ENCODE data around the gene PRRG3. TPM values are rescaled to one million over a fixed set of nuclear protein-coding genes. Genes with fewer than 3 reads are reported as not detected.

Gene PRRG3
- total RNA-seq, 6 donors from 2014 or later = 0.20 to 4.1 (median 0.21) TPM; not detected in 2

- TF ChIP-seq POLR2AphosphoS5 (IDR thresholded peaks at IDR 0.05) (no peak), CTCF (IDR thresholded peaks at IDR 0.05) (peak; percentile 64 to 87 (median 76))
- H3K4me3 ChIP-seq = no peak overlapping the region
- 10 to 29% methylated on average over 4 to 22 of the region's 22 CpGs for WGBS, 2 donors
- peak; percentile 73 to 95 for ATAC-seq (ENCODE audit: low FRiP score in 2 of 2)
- H3K27ac ChIP-seq = no peak overlapping the region
- no peaks in the 10 kb centered on the region for H3K9me3 ChIP-seq
- peak; percentile 51 to 55 for DNase-seq
- no peaks in the 10 kb centered on the region for H3K36me3 ChIP-seq
- H3K4me1 ChIP-seq = peaks cover 0 to 8% (median 0%) of the 10 kb centered on the region in 4 donors
- no peaks in the 10 kb centered on the region for H3K27me3 ChIP-seq
Measured at GRCh38 chrX:151753313-151754046, 58.2 kb downstream of the PRRG3 start.

DNA sequence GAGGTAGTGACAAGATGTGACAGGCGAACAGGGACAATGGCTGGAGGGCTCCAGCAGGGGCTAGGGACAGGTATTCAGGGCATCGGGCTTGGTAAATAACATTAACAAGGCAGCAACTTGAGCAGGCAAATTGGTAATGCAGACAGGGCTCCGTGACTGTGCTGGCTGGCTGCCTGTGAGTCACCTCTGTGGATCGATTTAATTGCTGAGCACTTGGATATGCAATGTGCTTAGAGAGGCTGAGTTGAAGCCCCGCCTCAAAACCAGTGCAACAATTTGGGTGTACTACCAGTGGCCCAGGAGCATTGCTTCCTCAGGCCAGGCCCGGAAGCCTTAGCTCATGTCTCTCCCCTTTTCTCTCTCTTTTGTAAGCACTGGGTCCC is 58.8 kb downstream of the PRRG3 start:
- ATAC-seq (ENCODE audit: low FRiP score in 2 of 2) = peak in 1 of 2 donors; percentile 69
- H3K27me3 ChIP-seq = no peaks in the 10 kb centered on the region

DNA sequence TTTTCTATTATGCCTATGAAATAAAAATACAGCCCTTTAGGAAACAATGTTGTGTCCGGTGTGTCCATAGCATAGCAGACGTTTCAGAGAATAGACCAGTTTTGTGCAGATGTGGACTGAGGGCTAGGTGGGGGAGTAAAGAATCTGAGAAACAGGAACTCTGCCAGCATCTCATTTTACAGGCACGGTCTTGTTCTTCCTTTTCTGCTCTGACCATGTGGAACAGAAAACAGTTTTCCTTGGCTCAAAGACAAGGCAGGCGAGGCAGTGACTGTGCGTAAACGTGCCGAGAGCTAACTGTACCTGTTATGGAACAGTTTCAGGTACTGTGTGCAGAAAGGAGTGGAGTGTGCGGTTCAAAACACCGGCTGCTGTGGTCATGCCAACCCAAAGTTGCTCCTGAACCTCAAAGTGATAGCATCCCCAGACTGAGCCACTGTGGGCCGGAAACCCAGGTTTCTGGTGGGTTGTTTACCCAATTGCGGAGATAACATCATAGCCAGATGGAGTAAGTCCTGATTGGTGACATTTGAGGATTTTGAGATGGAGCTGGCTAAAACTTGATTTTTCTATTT is 59.5 kb downstream of the PRRG3 start:
- DNase-seq (no peak), ATAC-seq (ENCODE audit: low FRiP score in 2 of 2) (no peak)
- Histone ChIP-seq H3K27me3 (no peaks in the 10 kb centered on the region), H3K27ac (no peak overlapping the region), H3K36me3 (no peaks in the 10 kb centered on the region), H3K4me1 (peaks cover 0 to 8% (median 0%) of the 10 kb centered on the region in 4 donors), H3K9me3 (no peaks in the 10 kb centered on the region), H3K4me3 (no peak overlapping the region)
- 66 to 71% methylated on average over 4 to 11 of the region's 11 CpGs for WGBS, 2 donors
- TF ChIP-seq POLR2A (IDR thresholded peaks at IDR 0.05) (no peak), EP300 (IDR thresholded peaks at IDR 0.05) (no peak), POLR2AphosphoS5 (IDR thresholded peaks at IDR 0.05) (no peak), CTCF (IDR thresholded peaks at IDR 0.05) (no peak)

More for the DNA sequence above, 58.8 kb downstream of the PRRG3 start:
- H3K9me3 ChIP-seq = no peaks in the 10 kb centered on the region
- no peaks in the 10 kb centered on the region for H3K36me3 ChIP-seq
- TF ChIP-seq POLR2AphosphoS5 (IDR thresholded peaks at IDR 0.05) (no peak), POLR2A (IDR thresholded peaks at IDR 0.05) (no peak), CTCF (IDR thresholded peaks at IDR 0.05) (no peak), EP300 (IDR thresholded peaks at IDR 0.05) (no peak)
- no peak overlapping the region for H3K4me3 ChIP-seq
- no peak overlapping the region for H3K27ac ChIP-seq
- DNase-seq = no peak
- 70 to 82% methylated on average over 4 to 6 of the region's 6 CpGs for WGBS, 2 donors
- H3K4me1 ChIP-seq = peaks cover 0 to 8% (median 0%) of the 10 kb centered on the region in 4 donors

Other genes starting within 250 kb of the PRRG3 start
- not detected for gene PASD1, start 131.8 kb upstream of the PRRG3 start, total RNA-seq
- gene FATE1, start 20.6 kb downstream of the PRRG3 start, total RNA-seq = under 1 TPM in 1 of 6 donors, not detected in 5; 0.88 TPM
- not detected for gene CNGA2, start 39.3 kb downstream of the PRRG3 start, total RNA-seq
- gene MAGEA4, start 217.4 kb downstream of the PRRG3 start, total RNA-seq = not detected

Measured in upper lobe of left lung (tissue), 6 donors.